Kidney (tissue), 14 donors: ENCODE results near the gene KCNAB2. TPM values are rescaled to one million over a fixed set of nuclear protein-coding genes. Genes with fewer than 3 reads are reported as not detected.

Experiments
- DNase-seq, 5 donors: peaks; one replicate each; pipeline ENCODE4 v3.0.0-alpha.2; 2013 to 2020
- FAIRE-seq: peaks from 2 replicates; lab custom pipeline; 2012; peaks lifted over from hg19 to GRCh38; lab: Jason Lieb, UNC
- H3K27ac ChIP-seq, 2 donors: one replicate each; pipeline ENCODE4 v1.7.0; 2013; ENCODE audit warnings: low read depth in 2 of 2, low read length in 2 of 2, inconsistent platforms in 1 of 2
- H3K27me3 ChIP-seq: one replicate; pipeline ENCODE4 v1.7.1; 2013; ENCODE audit warnings: low read length, inconsistent platforms; ENCODE audit not compliant: control insufficient read depth, insufficient read depth
- H3K36me3 ChIP-seq, 3 donors: one replicate each; pipeline versions ENCODE4 v1.7.0 to v1.7.1; 2013; ENCODE audit warnings: low read length in 3 of 3, control low read depth in 1 of 3, inconsistent platforms in 1 of 3; ENCODE audit not compliant: insufficient read depth in 3 of 3, control insufficient read depth in 2 of 3
- H3K4me1 ChIP-seq, 3 donors: one replicate each; pipeline versions ENCODE4 v1.7.0 to v1.7.1; 2013; ENCODE audit warnings: low read length in 3 of 3, inconsistent platforms in 1 of 3, low read depth in 1 of 3; ENCODE audit not compliant: control insufficient read depth in 2 of 3, insufficient read depth in 2 of 3
- H3K4me3 ChIP-seq, 3 donors: one replicate each; pipeline versions ENCODE4 v1.7.0 to v1.8.1; 2013; ENCODE audit warnings: low read length in 3 of 3, control low read depth in 1 of 3, inconsistent platforms in 1 of 3
- H3K9ac ChIP-seq, 3 donors: one replicate each; pipeline versions ENCODE4 v1.7.0 to v1.7.1; 2013; ENCODE audit warnings: low read length in 3 of 3, control low read depth in 1 of 3, inconsistent platforms in 1 of 3
- H3K9me3 ChIP-seq, 3 donors: one replicate each; pipeline versions ENCODE4 v1.7.0 to v1.7.1; 2013; ENCODE audit warnings: low read length in 3 of 3, control low read depth in 1 of 3, inconsistent platforms in 1 of 3; ENCODE audit not compliant: control insufficient read depth in 2 of 3, insufficient read depth in 1 of 3
- CTCF ChIP-seq: IDR thresholded peaks from 3 replicates; pipeline ENCODE4 v1.5.1; 2012; ENCODE audit warnings: mild to moderate bottlenecking, moderate library complexity, borderline replicate concordance; ENCODE audit not compliant: insufficient read depth; ENCODE audit errors: extremely low read depth
- intact Hi-C: fragments of 100-400 bp; cut with DNase I; formaldehyde crosslinking; loops from one replicate; pipeline ENCODE4 v1.11.1; 2022
- polyA plus RNA-seq: library from polyadenylated mRNA; stranded (reverse); fragments of 350-450 nt; fragmentation: Illumina TruSeq; extraction: RNeasy Lipid Tissue Mini Kit (QIAGEN cat#74804); gene quantifications from one replicate; pipeline ENCODE4 v1.2.3, GENCODE V29; 2014; ENCODE audit warnings: low read depth, low replicate concordance; ENCODE audit not compliant: insufficient read depth
- total RNA-seq: library from RNA; stranded (reverse); fragmentation: NEBNext Ultra II Directional; extraction: Animal tissue kit (Norgen Biotek cat#: 25700); gene quantifications from one replicate; pipeline ENCODE4 v1.2.1, GENCODE V29; 2021
- donor health status: control.
- donor health status: control.
- donor health status: control.
- donor health status: control.
- donor health status: control.
- donor health status: DM: yes; HTN: yes; CAD: no.
- donor health status: Normal renal cell carcinoma (clear cell type).

The KCNAB2 gene
- total and polyA plus RNA-seq, 2 donors from 2014 or later: 19.6 to 28.1 TPM

GRCh38 chr1:6054596-6054995 lies 8.9 kb downstream of the KCNAB2 start:
- no peaks in the 10 kb centered on the region for H3K36me3 ChIP-seq
- H3K4me3 ChIP-seq: no peak overlapping the region
- TF ChIP-seq CTCF: no peak
- no peak overlapping the region for H3K27ac ChIP-seq
- H3K9ac ChIP-seq: no peak overlapping the region
- FAIRE-seq (no peak), DNase-seq (no peak)
- H3K4me1 ChIP-seq: peaks cover 0 to 12% (median 4%) of the 10 kb centered on the region in 3 donors
- intact Hi-C loops: loop anchor here (10.0 kb wide), 1 partner anchor 190 kb away; the partner anchor contains the start of gene HES3
- no peaks in the 10 kb centered on the region for H3K9me3 ChIP-seq
- no peaks in the 10 kb centered on the region for H3K27me3 ChIP-seq

GRCh38 chr1:6056572-6056948 lies 10.9 kb downstream of the KCNAB2 start:
- TF ChIP-seq CTCF: no peak
- peaks cover 0 to 12% (median 4%) of the 10 kb centered on the region in 3 donors for H3K4me1 ChIP-seq
- FAIRE-seq (no peak), DNase-seq (no peak)
- no peak overlapping the region for H3K27ac ChIP-seq
- no peak overlapping the region for H3K4me3 ChIP-seq
- no peak overlapping the region for H3K9ac ChIP-seq
- intact Hi-C loops: loop anchor here (10.0 kb wide), 1 partner anchor 188 kb away; the partner anchor contains the start of gene HES3
- no peaks in the 10 kb centered on the region for H3K36me3 ChIP-seq
- no peaks in the 10 kb centered on the region for H3K9me3 ChIP-seq
- no peaks in the 10 kb centered on the region for H3K27me3 ChIP-seq

GRCh38 chr1:6057170-6057845 lies 11.6 kb downstream of the KCNAB2 start:
- intact Hi-C loops: loop anchor here (10.0 kb wide), 1 partner anchor 187 kb away; the partner anchor contains the start of gene HES3
- DNase-seq (no peak), FAIRE-seq (no peak)
- H3K9ac ChIP-seq: no peak overlapping the region
- H3K4me3 ChIP-seq: no peak overlapping the region
- H3K4me1 ChIP-seq: peaks cover 0 to 12% (median 4%) of the 10 kb centered on the region in 3 donors
- H3K9me3 ChIP-seq: no peaks in the 10 kb centered on the region
- no peaks in the 10 kb centered on the region for H3K36me3 ChIP-seq
- no peak for TF ChIP-seq CTCF
- H3K27me3 ChIP-seq: no peaks in the 10 kb centered on the region
- no peak overlapping the region for H3K27ac ChIP-seq
